PC-3 (cell line): Measurements from ENCODE around the gene TWF2.

Experiments used
- EZH2 ChIP-seq: fragments of 300-600 bp; sonication (generic); IDR thresholded peaks from one replicate; pipeline ENCODE4 v1.6.1; 2017; ENCODE audit warnings: antibody characterized with exemption, mild to moderate bottlenecking, low read length; ENCODE audit not compliant: unreplicated experiment
- EZH2phosphoT487 ChIP-seq: fragments of 300-600 bp; sonication (generic); IDR thresholded peaks from 2 replicates; pipeline ENCODE4 v1.6.1; 2018; ENCODE audit warnings: mild to moderate bottlenecking, antibody characterized with exemption, low read length, borderline replicate concordance
- TF ChIP-seq, protein P1 (sequence below): fragments of 300-600 bp; sonication (generic); conservative IDR thresholded peaks from 2 replicates; pipeline ENCODE4 v1.5.1; 2017; ENCODE audit warnings: antibody characterized with exemption, low read depth, mild to moderate bottlenecking, low read length

DNA sequence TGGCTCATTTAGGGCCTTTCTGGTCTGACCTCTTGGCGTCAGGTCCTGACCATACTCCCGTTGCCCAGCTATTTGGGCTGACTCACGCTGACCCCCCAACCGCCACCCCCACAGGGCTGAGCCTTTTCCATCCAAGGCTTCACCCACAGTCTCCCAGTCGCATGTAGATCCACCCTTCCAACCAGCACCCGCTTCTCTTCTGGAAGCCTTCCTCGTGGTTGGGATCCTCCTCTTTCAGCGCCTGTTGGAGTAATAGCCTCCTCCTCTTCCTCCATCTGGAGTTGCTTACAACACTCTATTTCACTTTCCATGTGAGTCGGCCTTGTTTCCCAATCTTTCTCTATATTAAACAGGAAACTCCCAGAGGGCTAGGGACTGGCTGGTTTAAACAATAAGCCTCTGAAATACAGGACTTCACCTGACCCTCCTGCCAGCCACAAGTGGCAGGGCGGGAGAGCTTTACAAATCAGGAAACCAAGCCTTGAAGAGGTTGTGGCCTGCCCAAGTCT is 43.1 kb downstream of the TWF2 start:
- TF ChIP-seq, protein P1, sequence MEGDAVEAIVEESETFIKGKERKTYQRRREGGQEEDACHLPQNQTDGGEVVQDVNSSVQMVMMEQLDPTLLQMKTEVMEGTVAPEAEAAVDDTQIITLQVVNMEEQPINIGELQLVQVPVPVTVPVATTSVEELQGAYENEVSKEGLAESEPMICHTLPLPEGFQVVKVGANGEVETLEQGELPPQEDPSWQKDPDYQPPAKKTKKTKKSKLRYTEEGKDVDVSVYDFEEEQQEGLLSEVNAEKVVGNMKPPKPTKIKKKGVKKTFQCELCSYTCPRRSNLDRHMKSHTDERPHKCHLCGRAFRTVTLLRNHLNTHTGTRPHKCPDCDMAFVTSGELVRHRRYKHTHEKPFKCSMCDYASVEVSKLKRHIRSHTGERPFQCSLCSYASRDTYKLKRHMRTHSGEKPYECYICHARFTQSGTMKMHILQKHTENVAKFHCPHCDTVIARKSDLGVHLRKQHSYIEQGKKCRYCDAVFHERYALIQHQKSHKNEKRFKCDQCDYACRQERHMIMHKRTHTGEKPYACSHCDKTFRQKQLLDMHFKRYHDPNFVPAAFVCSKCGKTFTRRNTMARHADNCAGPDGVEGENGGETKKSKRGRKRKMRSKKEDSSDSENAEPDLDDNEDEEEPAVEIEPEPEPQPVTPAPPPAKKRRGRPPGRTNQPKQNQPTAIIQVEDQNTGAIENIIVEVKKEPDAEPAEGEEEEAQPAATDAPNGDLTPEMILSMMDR, result no peak
- TF ChIP-seq EZH2phosphoT487, result no peak
- TF ChIP-seq EZH2, result no peak
